HFF-Myc (cell line): ENCODE data around the gene STT3B.

Experiments
- DNase-seq: peaks from one replicate; pipeline ENCODE4 v3.0.0-alpha.2; 2011; ENCODE audit warnings: low read depth; ENCODE audit errors: extremely low read depth
- H3K4me3 ChIP-seq: replicated peaks from 2 replicates; pipeline ENCODE4 v1.5.1; 2011; ENCODE audit warnings: low read depth, mild to moderate bottlenecking, control low read depth, low read length
- TF ChIP-seq, protein P1 (sequence below): IDR thresholded peaks from 2 replicates; pipeline ENCODE4 v1.5.1; 2012; ENCODE audit warnings: mild to moderate bottlenecking, low read depth, low read length, control low read depth; ENCODE audit errors: missing control alignments

STT3B gene

DNA sequence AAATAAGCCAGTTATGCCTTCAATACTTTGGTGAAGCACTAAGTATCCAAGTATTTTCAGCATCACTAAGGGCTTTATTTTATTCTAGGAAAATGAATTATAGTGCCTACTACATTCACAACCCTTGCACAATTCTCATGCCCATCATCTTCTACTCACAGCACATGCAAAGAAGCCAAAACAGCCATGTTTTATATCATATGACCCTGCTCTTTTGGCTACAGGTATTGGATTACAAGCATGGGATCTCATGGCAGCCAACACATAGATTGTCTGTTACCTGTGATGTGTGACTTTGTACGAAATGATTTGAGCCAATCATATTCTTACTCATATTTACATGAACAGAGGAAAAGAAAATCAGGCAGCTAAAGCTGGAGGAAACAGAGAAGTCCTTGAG is 38.6 kb downstream of the STT3B start:
- no peak overlapping the region for H3K4me3 ChIP-seq
- no peak for DNase-seq
- TF ChIP-seq, protein P1, sequence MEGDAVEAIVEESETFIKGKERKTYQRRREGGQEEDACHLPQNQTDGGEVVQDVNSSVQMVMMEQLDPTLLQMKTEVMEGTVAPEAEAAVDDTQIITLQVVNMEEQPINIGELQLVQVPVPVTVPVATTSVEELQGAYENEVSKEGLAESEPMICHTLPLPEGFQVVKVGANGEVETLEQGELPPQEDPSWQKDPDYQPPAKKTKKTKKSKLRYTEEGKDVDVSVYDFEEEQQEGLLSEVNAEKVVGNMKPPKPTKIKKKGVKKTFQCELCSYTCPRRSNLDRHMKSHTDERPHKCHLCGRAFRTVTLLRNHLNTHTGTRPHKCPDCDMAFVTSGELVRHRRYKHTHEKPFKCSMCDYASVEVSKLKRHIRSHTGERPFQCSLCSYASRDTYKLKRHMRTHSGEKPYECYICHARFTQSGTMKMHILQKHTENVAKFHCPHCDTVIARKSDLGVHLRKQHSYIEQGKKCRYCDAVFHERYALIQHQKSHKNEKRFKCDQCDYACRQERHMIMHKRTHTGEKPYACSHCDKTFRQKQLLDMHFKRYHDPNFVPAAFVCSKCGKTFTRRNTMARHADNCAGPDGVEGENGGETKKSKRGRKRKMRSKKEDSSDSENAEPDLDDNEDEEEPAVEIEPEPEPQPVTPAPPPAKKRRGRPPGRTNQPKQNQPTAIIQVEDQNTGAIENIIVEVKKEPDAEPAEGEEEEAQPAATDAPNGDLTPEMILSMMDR, result no peak

DNA sequence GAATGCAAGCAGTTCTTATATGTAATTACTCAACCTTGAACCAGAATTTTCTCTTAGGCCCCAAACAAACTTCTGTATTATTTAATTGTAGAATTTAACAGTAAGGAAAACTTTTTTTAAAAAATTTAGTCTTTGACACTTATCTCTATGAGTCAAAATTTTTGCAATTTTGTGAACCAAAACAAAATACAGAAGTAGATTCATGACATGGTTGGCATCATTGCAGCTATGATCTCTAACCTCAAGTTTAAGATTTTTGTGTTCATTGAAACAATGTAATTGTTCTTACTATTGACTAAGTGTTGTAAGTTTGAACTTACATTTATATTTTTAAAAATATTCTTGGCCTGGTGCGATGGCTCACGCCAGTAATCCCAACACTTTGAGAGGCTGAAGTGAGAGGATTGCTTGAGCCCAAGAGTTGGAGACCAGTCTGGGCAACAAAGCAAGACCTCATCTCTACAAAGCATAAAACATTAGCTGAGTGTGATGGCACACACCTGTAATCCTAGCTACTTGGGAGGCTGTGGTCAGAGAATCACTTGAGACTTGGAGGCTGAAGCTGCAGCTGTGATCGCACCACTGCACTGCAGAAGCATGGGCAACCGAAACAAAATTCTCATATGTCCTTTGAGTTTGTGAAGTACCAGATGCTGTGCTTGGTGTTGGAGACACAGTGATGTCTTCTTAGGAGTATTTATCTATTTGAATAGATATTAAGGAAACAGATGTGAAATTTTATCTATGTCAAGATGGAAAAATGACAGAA is 39.7 kb downstream of the STT3B start:
- DNase-seq, result no peak
- TF ChIP-seq, protein P1, result no peak
- H3K4me3 ChIP-seq, result no peak overlapping the region

DNA sequence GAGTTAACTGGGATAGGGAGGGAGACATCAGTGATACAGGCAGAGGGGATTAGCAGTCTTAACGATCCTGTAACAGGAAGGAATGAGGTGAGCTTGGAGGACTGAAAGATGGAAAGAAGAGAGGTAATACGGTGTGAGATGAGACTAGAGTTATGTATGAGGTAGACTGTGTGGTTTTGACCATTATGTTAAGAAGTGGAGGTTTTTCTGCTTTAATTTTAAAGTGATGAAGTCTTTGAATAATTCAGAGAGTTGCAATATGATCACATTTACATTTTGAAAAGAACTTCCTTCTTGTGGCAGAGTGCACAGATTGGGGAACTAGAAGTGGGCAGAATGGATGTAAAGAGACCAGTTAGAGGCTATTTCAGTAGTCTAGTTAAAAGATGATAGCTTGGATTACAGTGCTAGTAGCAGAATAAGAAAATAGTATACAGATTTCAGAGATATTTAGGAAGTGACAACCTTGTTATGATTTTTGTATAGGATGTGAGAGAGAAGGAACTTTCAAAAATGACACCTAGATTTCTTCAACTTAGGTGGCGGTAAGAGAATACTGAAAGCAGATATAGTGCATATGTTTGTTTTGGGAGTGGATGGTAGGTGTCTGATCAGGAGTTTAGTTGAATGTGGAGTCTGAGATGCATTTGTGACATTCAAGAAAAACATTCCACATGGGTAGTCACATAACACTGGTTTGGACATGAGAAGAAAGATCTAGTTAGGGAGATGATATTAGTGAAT is 40.5 kb downstream of the STT3B start:
- H3K4me3 ChIP-seq, result no peak overlapping the region
- TF ChIP-seq, protein P1, result no peak
- no peak for DNase-seq

DNA sequence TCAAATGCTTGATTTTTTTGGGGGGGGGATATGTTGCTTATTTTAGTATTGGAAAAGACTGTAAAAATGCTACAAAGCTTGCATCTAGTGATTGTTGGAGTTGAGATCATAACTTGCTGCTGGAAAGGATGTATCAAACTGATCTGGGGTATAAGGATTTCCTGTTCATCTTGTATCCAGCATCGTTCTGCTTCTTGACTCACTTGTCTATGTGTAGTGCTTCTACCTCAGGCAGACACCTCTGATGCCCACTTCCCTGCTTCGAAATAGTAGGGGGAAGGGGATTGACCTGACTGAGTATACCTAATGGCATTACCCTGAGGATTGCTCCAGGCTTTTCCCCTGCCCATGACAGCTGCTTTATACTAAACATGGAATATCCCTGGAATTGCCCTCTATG is 42.7 kb downstream of the STT3B start:
- DNase-seq, result no peak
- TF ChIP-seq, protein P1, result no peak

DNA sequence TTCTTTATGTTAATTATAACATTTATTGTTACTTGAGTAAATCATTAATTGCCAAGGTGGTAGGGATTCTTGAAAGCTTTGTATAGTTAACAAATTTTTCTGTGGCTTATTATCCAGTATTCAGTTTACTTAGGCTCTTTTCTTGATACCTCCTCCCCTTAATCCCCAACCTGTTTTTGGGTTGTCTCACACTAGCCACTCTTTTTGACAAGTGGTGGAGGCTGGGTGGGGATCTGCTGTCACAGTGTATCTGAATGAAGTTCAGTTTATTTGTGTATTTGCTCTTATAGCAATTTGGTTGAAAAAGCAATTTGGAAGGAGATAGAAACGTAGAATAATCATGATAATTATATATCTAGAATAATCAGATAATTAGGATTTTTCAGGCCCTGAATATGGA is 43.8 kb downstream of the STT3B start:
- no peak overlapping the region for H3K4me3 ChIP-seq

More for the DNA sequence above, 42.7 kb downstream of the STT3B start:
- no peak overlapping the region for H3K4me3 ChIP-seq

DNA sequence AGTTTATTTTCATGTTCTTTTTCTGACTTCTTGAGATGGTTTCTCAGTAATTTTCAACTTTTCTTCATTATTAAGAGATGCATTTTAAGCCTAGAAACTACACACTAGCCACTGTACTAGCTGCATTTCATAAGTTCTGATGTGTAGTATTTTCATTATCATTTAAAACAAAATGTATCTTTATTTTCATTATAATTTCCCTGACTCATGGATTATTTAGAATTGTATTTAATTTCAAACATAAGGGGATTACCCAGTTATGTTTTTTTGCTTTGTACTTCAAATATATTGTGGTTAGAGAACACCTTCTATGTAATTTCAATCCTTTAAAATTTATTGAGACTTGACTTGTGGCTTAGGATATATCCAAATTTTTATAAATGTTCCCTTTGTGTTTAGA is 44.5 kb downstream of the STT3B start:
- TF ChIP-seq, protein P1, result no peak
- DNase-seq, result no peak
- H3K4me3 ChIP-seq, result no peak overlapping the region

More for the DNA sequence above, 43.8 kb downstream of the STT3B start:
- TF ChIP-seq, protein P1, result no peak
- no peak for DNase-seq
